Hematopoietic multipotent progenitor cell treated with erythropoietin and hydrocortisone succinate and interleukin-3 and kit ligand, for 17 days (in vitro differentiated cells): Measurements from ENCODE around the gene ZNF521.

Experiments
- DNase-seq: peaks from one replicate; pipeline ENCODE4 v3.0.0-alpha.2; 2015; ENCODE audit warnings: low spot score

Gene ZNF521

GRCh38 chr18:25250474-25250851 lies 101.5 kb downstream of the ZNF521 start:
- DNase-seq, result no peak

GRCh38 chr18:25248755-25249154 lies 103.2 kb downstream of the ZNF521 start:
- no peak for DNase-seq

- no peak for DNase-seq
Measured at GRCh38 chr18:25247725-25248124, 104.2 kb downstream of the ZNF521 start.

- no peak for DNase-seq
Measured at GRCh38 chr18:25244924-25245698, 106.9 kb downstream of the ZNF521 start.

GRCh38 chr18:25244170-25244569 lies 107.8 kb downstream of the ZNF521 start:
- DNase-seq, result no peak

- no peak for DNase-seq
Measured at GRCh38 chr18:25243754-25244153, 108.2 kb downstream of the ZNF521 start.

- no peak for DNase-seq
Measured at GRCh38 chr18:25243257-25243656, 108.7 kb downstream of the ZNF521 start.

GRCh38 chr18:25240420-25240770 lies 111.6 kb downstream of the ZNF521 start:
- DNase-seq, result no peak

- peak; percentile 43 for DNase-seq
Measured at GRCh38 chr18:25239581-25240419, 112.2 kb downstream of the ZNF521 start.

GRCh38 chr18:25239151-25239550 lies 112.8 kb downstream of the ZNF521 start:
- no peak for DNase-seq

GRCh38 chr18:25237571-25238267 lies 114.2 kb downstream of the ZNF521 start:
- no peak for DNase-seq

GRCh38 chr18:25236736-25237135 lies 115.2 kb downstream of the ZNF521 start:
- no peak for DNase-seq

GRCh38 chr18:25235401-25236042 lies 116.4 kb downstream of the ZNF521 start:
- peak; percentile 29 for DNase-seq

- DNase-seq, result no peak
Measured at GRCh38 chr18:25234740-25235345, 117.1 kb downstream of the ZNF521 start.

GRCh38 chr18:25234322-25234639 lies 117.7 kb downstream of the ZNF521 start:
- DNase-seq, result no peak

GRCh38 chr18:25233528-25234321 lies 118.2 kb downstream of the ZNF521 start:
- DNase-seq, result no peak

GRCh38 chr18:25231327-25231691 lies 120.7 kb downstream of the ZNF521 start:
- no peak for DNase-seq

- no peak for DNase-seq
Measured at GRCh38 chr18:25230658-25231326, 121.2 kb downstream of the ZNF521 start.

GRCh38 chr18:25229920-25230319 lies 122.0 kb downstream of the ZNF521 start:
- DNase-seq, result no peak

GRCh38 chr18:25229081-25229480 lies 122.9 kb downstream of the ZNF521 start:
- peak; percentile 58 for DNase-seq

GRCh38 chr18:25228410-25228809 lies 123.6 kb downstream of the ZNF521 start:
- DNase-seq, result no peak
